Fibroblast of lung (primary cell): ENCODE measurements around the gene SPATA19.

Experiments
- CTCF ChIP-seq, 2 donors: IDR thresholded peaks in 1 of 2; conservative IDR thresholded peaks in 1 of 2; 1 replicate in 1 of 2; 2 replicates in 1 of 2; pipeline ENCODE4 v1.5.1; 2011 to 2012; ENCODE audit warnings: low read length in 2 of 2, control low read depth in 1 of 2, inconsistent platforms in 1 of 2, low read depth in 1 of 2, mild to moderate bottlenecking in 1 of 2
- EZH2 ChIP-seq: IDR thresholded peaks from 2 replicates; pipeline ENCODE4 v1.5.1; 2012; ENCODE audit warnings: low read length, control low read depth, mild to moderate bottlenecking; ENCODE audit errors: missing control alignments

DNA sequence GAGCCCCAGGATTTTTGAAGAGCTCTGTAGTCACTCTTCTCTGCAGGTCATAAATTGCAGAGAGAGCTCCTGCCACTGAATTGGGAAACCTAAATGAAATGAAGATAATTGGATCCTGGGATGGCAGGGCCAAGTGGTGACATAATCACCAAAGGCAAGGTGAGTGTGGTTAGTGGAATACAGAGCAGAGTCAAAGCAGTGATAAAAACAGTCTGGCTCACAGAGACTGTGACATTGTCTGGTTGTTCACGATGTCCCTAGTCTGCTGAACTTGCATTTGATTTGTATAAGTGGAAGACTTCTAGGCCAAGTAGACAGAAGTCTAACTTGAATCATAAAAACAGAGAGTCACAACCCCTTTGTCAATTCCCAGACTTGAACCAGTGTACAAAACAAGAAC is 26.8 kb upstream of the SPATA19 start:
- TF ChIP-seq CTCF (conservative IDR thresholded peaks at IDR 0.05 in 1 of 2, IDR thresholded peaks at IDR 0.05 in 1 of 2; ENCODE audit: low read depth in 1 of 2, low read length in 2 of 2) (no peak), EZH2 (no peak)
